GM19193 (cell line): ENCODE results near the gene AIG1.

ENCODE experiments used
- POLR2A ChIP-seq: IDR thresholded peaks from 4 replicates; pipeline ENCODE4 v1.6.1; 2011; ENCODE audit not compliant: insufficient read depth, insufficient read length; ENCODE audit errors: extremely low read depth

Gene AIG1

GRCh38 chr6:143370812-143371370 is 310.2 kb downstream of the AIG1 start:
- TF ChIP-seq POLR2A = no peak

GRCh38 chr6:143372199-143372882 is 311.7 kb downstream of the AIG1 start:
- TF ChIP-seq POLR2A = no peak

GRCh38 chr6:143374014-143374413 is 313.3 kb downstream of the AIG1 start:
- no peak for TF ChIP-seq POLR2A

GRCh38 chr6:143375022-143375585 is 314.4 kb downstream of the AIG1 start:
- TF ChIP-seq POLR2A = no peak

- no peak for TF ChIP-seq POLR2A
Observed at GRCh38 chr6:143376375-143376774, 315.7 kb downstream of the AIG1 start.

GRCh38 chr6:143376861-143377260 is 316.2 kb downstream of the AIG1 start:
- no peak for TF ChIP-seq POLR2A

GRCh38 chr6:143385636-143386035 is 324.9 kb downstream of the AIG1 start:
- no peak for TF ChIP-seq POLR2A

- TF ChIP-seq POLR2A = no peak
Observed at GRCh38 chr6:143390278-143390677, 329.6 kb downstream of the AIG1 start.
